Measurements from ENCODE around the gene PGBD4.

- TF ChIP-seq CTCF (IDR thresholded peaks at IDR 0.05; ENCODE audit: low read depth, low read length) (no peak), EZH2phosphoT487 (IDR thresholded peaks at IDR 0.05; ENCODE audit: low read depth) (no peak)
Measured at GRCh38 chr15:34102175-34102925, 467 bp downstream of the PGBD4 start.
